SK-N-SH treated with all-trans-retinoic acid at 6 μM for 48 hours (cell line): Measurements from ENCODE around the gene MYO1F.

Experiments used
- ATAC-seq: fragments of 200-7000 bp; cut with Tn5 transposase; 3 replicates; pipeline ENCODE4 v1.9.1; 2020; ENCODE audit warnings: mild to moderate bottlenecking, moderate library complexity
- ARNTL ChIP-seq: fragments of 450-650 bp; formaldehyde crosslinking; IDR thresholded peaks from 2 replicates; pipeline ENCODE4 v1.5.0; 2020; ENCODE audit warnings: low read depth, mild to moderate bottlenecking, moderate library complexity, borderline replicate concordance
- BACH2 ChIP-seq: fragments of 250-450 bp; sonication (Bioruptor Pico); IDR thresholded peaks from 2 replicates; pipeline ENCODE4 v1.9.0; 2021; ENCODE audit warnings: mild to moderate bottlenecking, borderline replicate concordance
- CSDC2 ChIP-seq: fragments of 250-450 bp; sonication (Bioruptor Pico); IDR thresholded peaks from 2 replicates; pipeline ENCODE4 v1.5.0; 2020; ENCODE audit warnings: mild to moderate bottlenecking, moderate library complexity
- CSRNP3 ChIP-seq: fragments of 250-450 bp; sonication (Bioruptor Pico); IDR thresholded peaks from 2 replicates; pipeline ENCODE4 v1.5.1; 2021; ENCODE audit warnings: mild to moderate bottlenecking, moderate library complexity
- ESRRG ChIP-seq: fragments of 250-450 bp; sonication (Bioruptor Pico); IDR thresholded peaks from 2 replicates; pipeline ENCODE4 v1.6.1; 2021; ENCODE audit warnings: mild to moderate bottlenecking
- GLIS3 ChIP-seq: fragments of 250-450 bp; sonication (Bioruptor Pico); IDR thresholded peaks from 2 replicates; pipeline ENCODE4 v1.5.0; 2020; ENCODE audit warnings: mild to moderate bottlenecking, moderate library complexity
- ISL1 ChIP-seq: fragments of 250-450 bp; sonication (Bioruptor Pico); IDR thresholded peaks from 2 replicates; pipeline ENCODE4 v2.1.2; 2022; ENCODE audit warnings: mild to moderate bottlenecking, moderate library complexity
- OSR1 ChIP-seq: fragments of 250-450 bp; sonication (Bioruptor Pico); IDR thresholded peaks from 2 replicates; pipeline ENCODE4 v1.8.0; 2022; ENCODE audit warnings: moderate library complexity, mild to moderate bottlenecking, inconsistent platforms
- POU6F1 ChIP-seq: fragments of 250-450 bp; sonication (Bioruptor Pico); IDR thresholded peaks from 2 replicates; pipeline ENCODE4 v1.8.0; 2021; ENCODE audit warnings: low read depth, mild to moderate bottlenecking, moderate library complexity, borderline replicate concordance
- PPARA ChIP-seq: fragments of 250-450 bp; sonication (Bioruptor Pico); IDR thresholded peaks from 2 replicates; pipeline ENCODE4 v1.5.0; 2020; ENCODE audit warnings: mild to moderate bottlenecking, borderline replicate concordance
- RARB ChIP-seq: fragments of 250-450 bp; sonication (Bioruptor Pico); IDR thresholded peaks from 2 replicates; pipeline ENCODE4 v1.8.0; 2021; ENCODE audit warnings: mild to moderate bottlenecking, moderate library complexity
- SNAI2 ChIP-seq: fragments of 250-450 bp; sonication (Bioruptor Pico); IDR thresholded peaks from 2 replicates; pipeline ENCODE4 v1.5.0; 2020; ENCODE audit warnings: mild to moderate bottlenecking, moderate library complexity
- TCF4 ChIP-seq: fragments of 250-450 bp; sonication (Bioruptor Pico); IDR thresholded peaks from 2 replicates; pipeline ENCODE4 v1.8.0; 2021; ENCODE audit warnings: mild to moderate bottlenecking, moderate library complexity, borderline replicate concordance
- TOX ChIP-seq: fragments of 250-450 bp; sonication (Bioruptor Pico); IDR thresholded peaks from 2 replicates; pipeline ENCODE4 v1.8.0; 2021; ENCODE audit warnings: mild to moderate bottlenecking, moderate library complexity, borderline replicate concordance
- ZC3H10 ChIP-seq: fragments of 250-450 bp; sonication (Bioruptor Pico); IDR thresholded peaks from 2 replicates; pipeline ENCODE4 v1.5.1; 2021; ENCODE audit warnings: mild to moderate bottlenecking, moderate library complexity
- ZFP3 ChIP-seq: fragments of 250-450 bp; sonication (Bioruptor Pico); IDR thresholded peaks from 2 replicates; pipeline ENCODE4 v1.5.0; 2020; ENCODE audit warnings: mild to moderate bottlenecking, moderate library complexity
- ZFP30 ChIP-seq: fragments of 450-650 bp; formaldehyde crosslinking; IDR thresholded peaks from 2 replicates; pipeline ENCODE4 v1.5.0; 2022; ENCODE audit warnings: mild to moderate bottlenecking, moderate library complexity
- ZNF565 ChIP-seq: fragments of 450-650 bp; formaldehyde crosslinking; conservative IDR thresholded peaks from 2 replicates; pipeline ENCODE4 v1.5.0; 2020; ENCODE audit warnings: low read depth, mild to moderate bottlenecking, moderate library complexity
- ZNF70 ChIP-seq: fragments of 450-650 bp; formaldehyde crosslinking; IDR thresholded peaks from 2 replicates; pipeline ENCODE4 v1.5.0; 2020; ENCODE audit warnings: mild to moderate bottlenecking, moderate library complexity
- ZNF8 ChIP-seq: fragments of 450-650 bp; formaldehyde crosslinking; IDR thresholded peaks from 2 replicates; pipeline ENCODE4 v1.5.0; 2020; ENCODE audit warnings: mild to moderate bottlenecking, moderate library complexity
- TF ChIP-seq, protein P1 (sequence below): fragments of 250-450 bp; sonication (Bioruptor Pico); IDR thresholded peaks from 2 replicates; pipeline ENCODE4 v1.5.1; 2020; ENCODE audit warnings: low read depth, mild to moderate bottlenecking, moderate library complexity
- TF ChIP-seq, protein P2 (sequence below): fragments of 250-450 bp; sonication (Bioruptor Pico); IDR thresholded peaks from 2 replicates; pipeline ENCODE4 v1.5.0; 2020; ENCODE audit warnings: mild to moderate bottlenecking, moderate library complexity
- TF ChIP-seq, protein P3 (sequence below): fragments of 250-450 bp; sonication (Bioruptor Pico); IDR thresholded peaks from 2 replicates; pipeline ENCODE4 v1.8.0; 2020; ENCODE audit warnings: mild to moderate bottlenecking, moderate library complexity, borderline replicate concordance

The MYO1F gene

GRCh38 chr19:8477889-8478288 is 99.4 kb downstream of the MYO1F start (continued):
- TF ChIP-seq, protein P1, sequence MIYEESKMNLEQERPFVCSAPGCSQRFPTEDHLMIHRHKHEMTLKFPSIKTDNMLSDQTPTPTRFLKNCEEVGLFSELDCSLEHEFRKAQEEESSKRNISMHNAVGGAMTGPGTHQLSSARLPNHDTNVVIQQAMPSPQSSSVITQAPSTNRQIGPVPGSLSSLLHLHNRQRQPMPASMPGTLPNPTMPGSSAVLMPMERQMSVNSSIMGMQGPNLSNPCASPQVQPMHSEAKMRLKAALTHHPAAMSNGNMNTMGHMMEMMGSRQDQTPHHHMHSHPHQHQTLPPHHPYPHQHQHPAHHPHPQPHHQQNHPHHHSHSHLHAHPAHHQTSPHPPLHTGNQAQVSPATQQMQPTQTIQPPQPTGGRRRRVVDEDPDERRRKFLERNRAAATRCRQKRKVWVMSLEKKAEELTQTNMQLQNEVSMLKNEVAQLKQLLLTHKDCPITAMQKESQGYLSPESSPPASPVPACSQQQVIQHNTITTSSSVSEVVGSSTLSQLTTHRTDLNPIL (CRISPR knock-in tag) = no peak

DNA sequence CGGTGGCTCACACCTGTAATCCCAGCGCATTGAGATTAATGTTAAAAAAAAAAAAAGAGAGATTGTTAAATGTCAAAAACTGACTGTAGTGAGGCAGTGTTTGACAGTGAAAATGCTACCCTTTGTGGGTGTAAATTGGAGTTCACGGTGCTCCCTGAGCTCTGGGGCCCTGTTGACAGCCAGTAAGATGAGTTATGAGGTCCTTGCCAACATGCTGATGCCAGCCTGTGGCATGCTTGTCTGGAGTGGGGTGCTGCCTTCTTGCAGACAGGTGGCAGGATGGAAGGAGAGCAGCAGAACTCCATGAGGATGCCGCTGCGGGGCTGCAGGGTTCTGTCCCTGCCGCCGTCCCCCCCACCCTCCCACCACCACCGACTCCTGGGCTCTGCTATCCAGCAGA is 100.7 kb downstream of the MYO1F start:
- TF ChIP-seq, protein P1 (CRISPR knock-in tag) = no peak
- TF ChIP-seq ARNTL (CRISPR knock-in tag) (no peak), CSDC2 (CRISPR knock-in tag) (no peak), CSRNP3 (no peak), SNAI2 (CRISPR knock-in tag) (no peak), POU6F1 (no peak), ZNF8 (CRISPR knock-in tag) (no peak), ZC3H10 (CRISPR knock-in tag) (no peak), ZFP3 (CRISPR knock-in tag) (no peak), ESRRG (CRISPR knock-in tag) (no peak), ZNF565 (no peak), BACH2 (CRISPR knock-in tag) (no peak), TCF4 (CRISPR knock-in tag) (no peak), ISL1 (CRISPR knock-in tag) (no peak), ZNF70 (CRISPR knock-in tag) (no peak), GLIS3 (CRISPR knock-in tag) (no peak), RARB (CRISPR knock-in tag) (no peak), TOX (CRISPR knock-in tag) (no peak)
- TF ChIP-seq, protein P2, sequence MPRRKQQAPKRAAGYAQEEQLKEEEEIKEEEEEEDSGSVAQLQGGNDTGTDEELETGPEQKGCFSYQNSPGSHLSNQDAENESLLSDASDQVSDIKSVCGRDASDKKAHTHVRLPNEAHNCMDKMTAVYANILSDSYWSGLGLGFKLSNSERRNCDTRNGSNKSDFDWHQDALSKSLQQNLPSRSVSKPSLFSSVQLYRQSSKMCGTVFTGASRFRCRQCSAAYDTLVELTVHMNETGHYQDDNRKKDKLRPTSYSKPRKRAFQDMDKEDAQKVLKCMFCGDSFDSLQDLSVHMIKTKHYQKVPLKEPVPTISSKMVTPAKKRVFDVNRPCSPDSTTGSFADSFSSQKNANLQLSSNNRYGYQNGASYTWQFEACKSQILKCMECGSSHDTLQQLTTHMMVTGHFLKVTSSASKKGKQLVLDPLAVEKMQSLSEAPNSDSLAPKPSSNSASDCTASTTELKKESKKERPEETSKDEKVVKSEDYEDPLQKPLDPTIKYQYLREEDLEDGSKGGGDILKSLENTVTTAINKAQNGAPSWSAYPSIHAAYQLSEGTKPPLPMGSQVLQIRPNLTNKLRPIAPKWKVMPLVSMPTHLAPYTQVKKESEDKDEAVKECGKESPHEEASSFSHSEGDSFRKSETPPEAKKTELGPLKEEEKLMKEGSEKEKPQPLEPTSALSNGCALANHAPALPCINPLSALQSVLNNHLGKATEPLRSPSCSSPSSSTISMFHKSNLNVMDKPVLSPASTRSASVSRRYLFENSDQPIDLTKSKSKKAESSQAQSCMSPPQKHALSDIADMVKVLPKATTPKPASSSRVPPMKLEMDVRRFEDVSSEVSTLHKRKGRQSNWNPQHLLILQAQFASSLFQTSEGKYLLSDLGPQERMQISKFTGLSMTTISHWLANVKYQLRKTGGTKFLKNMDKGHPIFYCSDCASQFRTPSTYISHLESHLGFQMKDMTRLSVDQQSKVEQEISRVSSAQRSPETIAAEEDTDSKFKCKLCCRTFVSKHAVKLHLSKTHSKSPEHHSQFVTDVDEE = no peak
- TF ChIP-seq, protein P3, sequence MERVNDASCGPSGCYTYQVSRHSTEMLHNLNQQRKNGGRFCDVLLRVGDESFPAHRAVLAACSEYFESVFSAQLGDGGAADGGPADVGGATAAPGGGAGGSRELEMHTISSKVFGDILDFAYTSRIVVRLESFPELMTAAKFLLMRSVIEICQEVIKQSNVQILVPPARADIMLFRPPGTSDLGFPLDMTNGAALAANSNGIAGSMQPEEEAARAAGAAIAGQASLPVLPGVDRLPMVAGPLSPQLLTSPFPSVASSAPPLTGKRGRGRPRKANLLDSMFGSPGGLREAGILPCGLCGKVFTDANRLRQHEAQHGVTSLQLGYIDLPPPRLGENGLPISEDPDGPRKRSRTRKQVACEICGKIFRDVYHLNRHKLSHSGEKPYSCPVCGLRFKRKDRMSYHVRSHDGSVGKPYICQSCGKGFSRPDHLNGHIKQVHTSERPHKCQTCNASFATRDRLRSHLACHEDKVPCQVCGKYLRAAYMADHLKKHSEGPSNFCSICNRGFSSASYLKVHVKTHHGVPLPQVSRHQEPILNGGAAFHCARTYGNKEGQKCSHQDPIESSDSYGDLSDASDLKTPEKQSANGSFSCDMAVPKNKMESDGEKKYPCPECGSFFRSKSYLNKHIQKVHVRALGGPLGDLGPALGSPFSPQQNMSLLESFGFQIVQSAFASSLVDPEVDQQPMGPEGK = no peak
- TF ChIP-seq, all 23 proteins: peak for 0
- ATAC-seq = no peak

DNA sequence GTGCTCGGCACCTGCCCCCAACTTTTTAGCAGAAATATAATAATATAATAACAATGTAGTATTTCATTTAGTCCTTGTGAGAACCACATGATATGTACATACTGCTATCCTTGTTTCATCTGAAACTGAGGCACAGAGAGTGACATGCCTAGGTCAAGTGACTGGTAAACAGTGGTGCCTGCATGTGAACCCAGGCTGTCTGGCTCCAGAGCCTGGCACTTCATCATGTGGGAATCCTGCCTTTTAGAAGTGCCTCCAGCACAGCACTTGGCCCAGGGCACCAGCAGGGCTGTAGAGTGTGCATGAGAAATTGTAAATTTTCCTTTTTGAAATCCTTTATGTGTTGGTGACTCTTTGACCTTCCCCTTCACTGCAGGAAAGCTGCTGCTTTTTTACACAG is 102.2 kb downstream of the MYO1F start:
- ATAC-seq = no peak
- no peak for TF ChIP-seq PPARA (CRISPR knock-in tag)
- TF ChIP-seq ESRRG (CRISPR knock-in tag) = no peak
- no peak for TF ChIP-seq TOX (CRISPR knock-in tag)
- no peak for TF ChIP-seq OSR1 (CRISPR knock-in tag)
- TF ChIP-seq ZFP30 (CRISPR knock-in tag) = no peak
- no peak for TF ChIP-seq ZNF565
- no peak for TF ChIP-seq CSRNP3
- TF ChIP-seq ZFP3 (CRISPR knock-in tag) = no peak
- TF ChIP-seq ZNF70 (CRISPR knock-in tag) = no peak
- TF ChIP-seq RARB (CRISPR knock-in tag) = no peak
- no peak for TF ChIP-seq ZNF8 (CRISPR knock-in tag)
- no peak for TF ChIP-seq POU6F1
- no peak for TF ChIP-seq SNAI2 (CRISPR knock-in tag)
- TF ChIP-seq, protein P3 = no peak
